ENCODE results near the gene ADGB. TPM values are rescaled to one million over a fixed set of nuclear protein-coding genes. Genes with fewer than 3 reads are reported as not detected.

ADGB gene
- total and polyA plus RNA-seq, 8 donors, result not detected

DNA sequence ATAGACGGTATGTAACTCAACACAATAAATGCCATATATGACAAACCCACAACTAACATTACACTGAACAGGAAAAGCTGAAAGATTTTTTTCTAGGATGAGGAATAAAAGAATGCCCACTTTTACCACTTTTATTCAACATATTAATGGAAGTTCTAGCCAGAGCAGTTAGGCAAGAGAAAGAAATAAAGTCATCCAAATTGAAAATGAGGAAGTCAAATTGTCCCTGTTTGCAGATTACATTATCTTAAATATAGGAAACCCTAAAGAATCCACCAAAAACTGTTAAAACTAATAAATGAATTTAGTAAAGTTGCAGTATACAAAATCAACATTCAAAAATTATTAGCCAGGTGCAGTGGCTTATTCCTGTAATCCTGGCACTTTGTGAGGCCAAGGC is 24.6 kb upstream of the ADGB start:
- Histone ChIP-seq H3K4me1 (no peaks in the 10 kb centered on the region), H3K9me3 (no peaks in the 10 kb centered on the region), H3K27me3 (no peaks in the 10 kb centered on the region), H3K36me3 (no peaks in the 10 kb centered on the region), H3K4me3 (no peak overlapping the region), H3K27ac (no peak overlapping the region)
- 85 to 96% methylated on average over 1 of the region's 1 CpG for WGBS, 2 donors
- no peak for FAIRE-seq
- no peak for DNase-seq
- TF ChIP-seq, protein P1, sequence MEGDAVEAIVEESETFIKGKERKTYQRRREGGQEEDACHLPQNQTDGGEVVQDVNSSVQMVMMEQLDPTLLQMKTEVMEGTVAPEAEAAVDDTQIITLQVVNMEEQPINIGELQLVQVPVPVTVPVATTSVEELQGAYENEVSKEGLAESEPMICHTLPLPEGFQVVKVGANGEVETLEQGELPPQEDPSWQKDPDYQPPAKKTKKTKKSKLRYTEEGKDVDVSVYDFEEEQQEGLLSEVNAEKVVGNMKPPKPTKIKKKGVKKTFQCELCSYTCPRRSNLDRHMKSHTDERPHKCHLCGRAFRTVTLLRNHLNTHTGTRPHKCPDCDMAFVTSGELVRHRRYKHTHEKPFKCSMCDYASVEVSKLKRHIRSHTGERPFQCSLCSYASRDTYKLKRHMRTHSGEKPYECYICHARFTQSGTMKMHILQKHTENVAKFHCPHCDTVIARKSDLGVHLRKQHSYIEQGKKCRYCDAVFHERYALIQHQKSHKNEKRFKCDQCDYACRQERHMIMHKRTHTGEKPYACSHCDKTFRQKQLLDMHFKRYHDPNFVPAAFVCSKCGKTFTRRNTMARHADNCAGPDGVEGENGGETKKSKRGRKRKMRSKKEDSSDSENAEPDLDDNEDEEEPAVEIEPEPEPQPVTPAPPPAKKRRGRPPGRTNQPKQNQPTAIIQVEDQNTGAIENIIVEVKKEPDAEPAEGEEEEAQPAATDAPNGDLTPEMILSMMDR (IDR thresholded peaks at IDR 0.05), result no peak
- no peak for ATAC-seq
- intact Hi-C loops (cut with DNase I), result no loop called here

DNA sequence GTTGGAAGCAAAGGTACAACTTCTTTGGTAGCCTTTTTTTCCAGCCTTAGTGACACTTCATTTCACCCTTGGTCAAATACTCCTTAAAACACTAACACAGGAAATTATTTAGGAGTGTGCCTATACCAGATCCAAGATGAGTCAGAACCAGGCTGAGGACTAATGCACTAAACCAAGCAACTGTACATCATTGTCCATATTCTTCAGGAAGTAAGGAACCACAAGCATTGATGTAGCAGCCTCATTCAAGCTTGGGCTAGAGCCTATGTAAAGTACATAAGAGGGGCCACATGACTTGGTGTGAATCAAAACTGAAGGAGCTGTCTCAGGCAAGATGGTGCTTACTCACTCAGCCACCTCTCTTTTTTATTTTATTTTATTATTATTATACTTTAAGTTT is 20.7 kb upstream of the ADGB start:
- intact Hi-C loops (cut with DNase I), result no loop called here
- no peaks in the 10 kb centered on the region for H3K4me1 ChIP-seq
- DNase-seq (no peak), ATAC-seq (no peak), FAIRE-seq (no peak)
- H3K9me3 ChIP-seq, result no peaks in the 10 kb centered on the region
- TF ChIP-seq, protein P1 (IDR thresholded peaks at IDR 0.05), result no peak
- H3K36me3 ChIP-seq, result no peaks in the 10 kb centered on the region
- H3K27ac ChIP-seq, result no peak overlapping the region
- no peak overlapping the region for H3K4me3 ChIP-seq
- H3K27me3 ChIP-seq, result no peaks in the 10 kb centered on the region

DNA sequence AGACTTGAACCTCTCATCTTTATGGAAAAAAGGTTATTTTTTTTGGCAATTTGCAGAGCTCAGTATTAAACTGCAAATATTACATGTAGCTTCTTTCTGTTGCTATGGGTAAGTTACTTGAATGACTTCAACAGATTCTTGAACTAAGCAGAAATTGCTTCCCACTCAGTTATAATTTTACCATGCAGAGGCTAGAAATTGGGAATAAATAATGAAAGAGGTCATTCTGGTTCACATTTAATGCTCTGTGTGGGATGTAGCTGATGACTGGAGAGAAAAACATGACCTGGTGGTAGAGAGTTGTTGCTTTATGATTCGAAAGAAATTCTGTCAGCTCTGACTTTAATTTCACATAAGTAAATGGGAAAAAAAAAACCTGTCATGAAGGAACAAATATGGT is 16.8 kb upstream of the ADGB start:
- FAIRE-seq, result no peak
- H3K36me3 ChIP-seq, result no peaks in the 10 kb centered on the region
- H3K27me3 ChIP-seq, result no peaks in the 10 kb centered on the region
- intact Hi-C loops (cut with DNase I), result no loop called here
- no peak overlapping the region for H3K4me3 ChIP-seq
- no peak for ATAC-seq
- WGBS, 2 donors, result 43 to 58% methylated on average over 1 of the region's 1 CpG
- no peaks in the 10 kb centered on the region for H3K9me3 ChIP-seq
- DNase-seq, result no peak
- no peak overlapping the region for H3K27ac ChIP-seq
- TF ChIP-seq, protein P1 (IDR thresholded peaks at IDR 0.05), result no peak
- H3K4me1 ChIP-seq, result no peaks in the 10 kb centered on the region

DNA sequence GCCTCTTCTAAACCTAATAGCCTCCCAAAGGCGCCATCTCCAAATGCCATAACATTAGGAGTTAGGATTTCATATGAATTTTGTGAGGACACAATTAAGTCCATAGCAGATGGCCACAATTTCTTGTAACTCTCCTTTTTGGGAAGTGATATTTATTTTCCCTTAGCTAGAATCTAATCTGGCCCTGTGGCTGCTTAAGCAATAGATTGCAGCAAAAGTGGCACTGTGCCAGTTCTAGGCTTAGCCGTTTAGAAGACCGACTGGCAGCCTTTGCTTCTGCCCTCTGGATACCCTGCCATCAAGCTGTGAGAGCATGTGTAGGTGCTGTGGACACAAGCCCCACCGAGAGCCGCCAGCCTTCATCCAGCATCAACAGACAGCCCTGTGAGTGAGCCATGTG is 15.9 kb upstream of the ADGB start:
- WGBS, 2 donors, result 56 to 71% methylated on average over 5 of the region's 5 CpGs
- intact Hi-C loops (cut with DNase I), result no loop called here
- H3K9me3 ChIP-seq, result no peaks in the 10 kb centered on the region
- FAIRE-seq (no peak), ATAC-seq (peak in 1 of 4 donors; percentile 26), DNase-seq (peak in 2 of 6 donors; percentile 16 to 30)
- TF ChIP-seq, protein P1 (IDR thresholded peaks at IDR 0.05), result no peak
- H3K4me3 ChIP-seq, result no peak overlapping the region
- H3K36me3 ChIP-seq, result no peaks in the 10 kb centered on the region
- no peaks in the 10 kb centered on the region for H3K27me3 ChIP-seq
- no peaks in the 10 kb centered on the region for H3K4me1 ChIP-seq
- no peak overlapping the region for H3K27ac ChIP-seq

DNA sequence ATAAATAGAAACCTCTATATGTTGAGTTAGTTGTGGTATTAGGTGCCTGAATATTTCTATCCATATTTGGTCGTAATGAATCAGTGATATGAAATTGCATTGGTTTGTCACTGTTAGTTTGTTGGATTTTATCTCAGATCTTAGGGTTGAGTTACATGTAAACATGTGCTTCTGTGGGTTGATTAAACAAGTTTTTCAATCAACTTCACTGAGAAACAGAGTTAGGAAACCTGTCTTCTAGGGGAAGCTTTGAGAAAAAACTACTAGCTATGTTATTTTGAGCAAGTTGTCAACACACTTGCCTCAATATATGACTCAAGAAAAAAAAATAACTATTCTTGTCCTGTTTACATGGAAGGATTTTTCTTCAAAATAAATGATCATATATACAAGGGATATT is 14.8 kb upstream of the ADGB start:
- intact Hi-C loops (cut with DNase I), result no loop called here
- 35 to 58% methylated on average over 1 of the region's 1 CpG for WGBS, 2 donors
- Histone ChIP-seq H3K27ac (no peak overlapping the region), H3K4me1 (no peaks in the 10 kb centered on the region), H3K36me3 (no peaks in the 10 kb centered on the region), H3K4me3 (no peak overlapping the region), H3K9me3 (no peaks in the 10 kb centered on the region), H3K27me3 (no peaks in the 10 kb centered on the region)
- TF ChIP-seq, protein P1 (IDR thresholded peaks at IDR 0.05), result no peak
- no peak for ATAC-seq
- no peak for FAIRE-seq
- no peak for DNase-seq
